ENCODE data around the gene WFDC2. TPM values are rescaled to one million over a fixed set of nuclear protein-coding genes. Genes with fewer than 3 reads are reported as not detected.

Gene WFDC2
- total and polyA plus RNA-seq, 4 donors = 0.56 to 2.3 (median 1.2) TPM

DNA sequence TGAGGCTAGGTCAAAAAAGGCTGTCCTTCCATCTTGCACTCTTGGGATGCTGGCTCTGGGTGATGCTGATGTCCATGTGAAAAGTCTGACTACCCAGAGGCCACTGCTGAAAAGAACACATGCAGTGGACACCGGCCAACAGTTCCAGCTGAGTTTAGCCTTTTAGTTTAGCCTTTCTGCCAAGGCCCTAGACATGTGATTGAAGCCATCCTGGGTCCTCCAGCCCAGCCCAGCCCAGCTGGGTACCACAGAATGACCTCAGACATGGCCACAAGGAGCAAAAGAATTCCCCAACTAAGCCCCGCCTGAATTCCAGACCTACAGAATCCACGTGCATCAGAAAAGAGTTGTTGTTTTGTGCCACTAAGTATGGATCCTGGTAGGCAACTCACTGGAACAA is 36.2 kb upstream of the WFDC2 start:
- intact Hi-C loops (cut with DNase I) = loop anchor here in 1 of 2 donors (10.0 kb wide), 1 partner anchor 549 kb away; the partner anchor contains the start of gene YWHAB
- Histone ChIP-seq H3K4me3 (ENCODE audit: low read length in 2 of 2) (no peak overlapping the region), H3K27ac (ENCODE audit: low read depth in 1 of 2, low read length in 2 of 2) (peak overlapping the region in 1 of 2 donors; percentile 85), H3K27me3 (ENCODE audit: control insufficient read depth in 1 of 2, insufficient read depth in 2 of 2, low read length in 1 of 2) (no peaks in the 10 kb centered on the region), H3K36me3 (ENCODE audit: control insufficient read depth in 1 of 2, insufficient read depth in 2 of 2, low read length in 1 of 2) (no peaks in the 10 kb centered on the region), H3K4me1 (ENCODE audit: control insufficient read depth in 1 of 2, insufficient read depth in 2 of 2, low read length in 2 of 2) (no peaks in the 10 kb centered on the region), H3K9me3 (ENCODE audit: control insufficient read depth, low read length) (no peaks in the 10 kb centered on the region)
- WGBS, 2 donors = 16 to 20% methylated on average over 3 of the region's 3 CpGs
- ATAC-seq (ENCODE audit: low FRiP score) (peak; percentile 77), DNase-seq (peak in 1 of 2 donors; percentile 80)

DNA sequence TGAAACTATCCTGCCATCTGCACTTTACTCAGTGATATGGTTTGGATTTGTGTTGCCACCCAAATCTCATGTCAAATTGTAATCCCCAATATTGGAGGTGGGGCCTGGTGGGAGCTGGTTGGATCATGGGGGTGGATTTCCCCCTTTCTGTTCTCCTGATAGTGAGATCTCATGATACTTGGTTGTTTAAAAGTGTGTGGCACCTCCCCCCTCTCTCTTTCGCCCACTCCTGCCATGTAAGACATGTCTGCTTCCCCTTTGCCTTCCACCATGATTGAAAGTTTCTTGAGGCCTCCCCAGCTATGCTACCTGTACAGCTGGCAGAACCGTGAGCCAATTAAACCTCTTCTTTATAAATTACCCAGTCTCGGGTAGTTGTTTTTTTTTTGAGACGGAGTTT is 35.6 kb upstream of the WFDC2 start:
- intact Hi-C loops (cut with DNase I) = loop anchor here in 1 of 2 donors (10.0 kb wide), 1 partner anchor 549 kb away; the partner anchor contains the start of gene YWHAB
- Histone ChIP-seq H3K27ac (ENCODE audit: low read depth in 1 of 2, low read length in 2 of 2) (peak overlapping the region in 1 of 2 donors; percentile 54), H3K36me3 (ENCODE audit: control insufficient read depth in 1 of 2, insufficient read depth in 2 of 2, low read length in 1 of 2) (no peaks in the 10 kb centered on the region), H3K4me1 (ENCODE audit: control insufficient read depth in 1 of 2, insufficient read depth in 2 of 2, low read length in 2 of 2) (no peaks in the 10 kb centered on the region), H3K9me3 (ENCODE audit: control insufficient read depth, low read length) (no peaks in the 10 kb centered on the region), H3K27me3 (ENCODE audit: control insufficient read depth in 1 of 2, insufficient read depth in 2 of 2, low read length in 1 of 2) (no peaks in the 10 kb centered on the region), H3K4me3 (ENCODE audit: low read length in 2 of 2) (no peak overlapping the region)
- 94% methylated on average over 4 of the region's 4 CpGs for WGBS, 2 donors
- DNase-seq (no peak), ATAC-seq (ENCODE audit: low FRiP score) (no peak)

DNA sequence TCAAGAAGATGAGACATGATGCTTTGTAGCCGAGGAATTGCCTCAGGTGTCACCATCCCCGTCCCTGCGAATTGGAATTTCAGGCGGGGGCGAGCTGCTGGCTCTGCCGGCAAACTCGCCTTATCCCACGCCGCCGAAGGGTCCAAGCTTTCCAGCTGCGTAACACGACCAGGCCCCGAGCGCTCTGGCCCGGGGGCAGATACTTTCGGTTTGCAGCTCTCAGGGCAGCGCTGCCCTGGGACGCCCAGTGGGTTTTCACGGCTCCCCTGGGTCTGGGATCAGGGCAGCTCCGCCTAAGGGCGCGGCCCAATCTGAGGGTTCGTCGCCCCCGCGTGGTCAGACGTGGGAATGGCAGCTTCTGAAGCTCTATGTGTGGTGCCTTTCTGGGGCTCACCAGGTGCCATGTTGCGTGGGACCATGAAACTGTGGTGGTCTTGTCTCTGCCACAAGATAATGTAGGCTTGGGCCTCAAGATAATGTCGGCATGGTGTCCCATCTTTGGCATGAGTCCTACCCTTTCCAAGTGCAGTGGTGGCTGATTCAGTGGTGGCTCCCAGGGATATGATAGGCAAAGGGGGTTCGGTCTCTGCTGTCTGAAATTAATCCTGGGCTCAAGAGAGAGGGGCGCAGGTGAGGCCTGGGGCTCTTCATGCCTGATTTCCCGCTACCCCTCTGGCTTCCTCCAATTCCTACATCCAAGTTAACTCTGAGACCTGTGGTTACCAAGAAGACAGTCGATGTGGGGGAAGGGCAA is 32.6 kb upstream of the WFDC2 start:
- H3K4me1 ChIP-seq (ENCODE audit: control insufficient read depth in 1 of 2, insufficient read depth in 2 of 2, low read length in 2 of 2) = no peaks in the 10 kb centered on the region
- WGBS, 2 donors = 9 to 10% methylated on average over 33 of the region's 33 CpGs
- peak overlapping the region in 1 of 2 donors; percentile 64 for H3K27ac ChIP-seq (ENCODE audit: low read depth in 1 of 2, low read length in 2 of 2)
- intact Hi-C loops (cut with DNase I) = loop anchor here (1.0 to 10.0 kb wide), 5 partner anchors 62 to 552 kb away; partner anchors contain the start of gene YWHAB (in 1 of the 2)
- no peaks in the 10 kb centered on the region for H3K9me3 ChIP-seq (ENCODE audit: control insufficient read depth, low read length)
- H3K4me3 ChIP-seq (ENCODE audit: low read length in 2 of 2) = peak overlapping the region; percentile 46 to 55
- H3K27me3 ChIP-seq (ENCODE audit: control insufficient read depth in 1 of 2, insufficient read depth in 2 of 2, low read length in 1 of 2) = no peaks in the 10 kb centered on the region
- no peaks in the 10 kb centered on the region for H3K36me3 ChIP-seq (ENCODE audit: control insufficient read depth in 1 of 2, insufficient read depth in 2 of 2, low read length in 1 of 2)
- ATAC-seq (ENCODE audit: low FRiP score) (peak; percentile 97), DNase-seq (peak; percentile 93 to 97)

DNA sequence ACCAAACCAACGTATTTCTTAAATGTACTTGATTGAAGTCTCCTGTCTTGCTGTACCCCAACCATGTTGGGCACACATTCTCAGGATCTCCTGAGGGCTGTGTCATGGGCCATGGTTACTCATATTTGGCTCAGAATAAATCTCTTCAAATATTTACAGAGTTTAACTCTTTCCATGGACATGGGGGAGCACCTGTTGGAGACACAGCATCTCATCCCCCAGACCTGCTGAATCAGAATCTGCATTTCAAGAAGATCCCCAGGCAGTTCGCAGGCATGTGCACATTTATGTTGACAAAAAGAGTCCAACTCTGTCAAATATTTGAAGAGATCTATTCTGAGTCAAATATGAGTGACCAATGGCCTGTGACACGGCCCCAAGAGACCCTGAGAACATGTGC is 29.1 kb upstream of the WFDC2 start:
- no peaks in the 10 kb centered on the region for H3K9me3 ChIP-seq (ENCODE audit: control insufficient read depth, low read length)
- intact Hi-C loops (cut with DNase I) = loop anchor here in 1 of 2 donors (2.0 to 10.0 kb wide), 2 partner anchors 122 to 334 kb away; no protein-coding TSS in a partner anchor
- no peaks in the 10 kb centered on the region for H3K4me1 ChIP-seq (ENCODE audit: control insufficient read depth in 1 of 2, insufficient read depth in 2 of 2, low read length in 2 of 2)
- H3K36me3 ChIP-seq (ENCODE audit: control insufficient read depth in 1 of 2, insufficient read depth in 2 of 2, low read length in 1 of 2) = no peaks in the 10 kb centered on the region
- 80 to 82% methylated on average over 3 of the region's 3 CpGs for WGBS, 2 donors
- no peak overlapping the region for H3K27ac ChIP-seq (ENCODE audit: low read depth in 1 of 2, low read length in 2 of 2)
- H3K27me3 ChIP-seq (ENCODE audit: control insufficient read depth in 1 of 2, insufficient read depth in 2 of 2, low read length in 1 of 2) = no peaks in the 10 kb centered on the region
- DNase-seq (no peak), ATAC-seq (ENCODE audit: low FRiP score) (no peak)
- H3K4me3 ChIP-seq (ENCODE audit: low read length in 2 of 2) = no peak overlapping the region

DNA sequence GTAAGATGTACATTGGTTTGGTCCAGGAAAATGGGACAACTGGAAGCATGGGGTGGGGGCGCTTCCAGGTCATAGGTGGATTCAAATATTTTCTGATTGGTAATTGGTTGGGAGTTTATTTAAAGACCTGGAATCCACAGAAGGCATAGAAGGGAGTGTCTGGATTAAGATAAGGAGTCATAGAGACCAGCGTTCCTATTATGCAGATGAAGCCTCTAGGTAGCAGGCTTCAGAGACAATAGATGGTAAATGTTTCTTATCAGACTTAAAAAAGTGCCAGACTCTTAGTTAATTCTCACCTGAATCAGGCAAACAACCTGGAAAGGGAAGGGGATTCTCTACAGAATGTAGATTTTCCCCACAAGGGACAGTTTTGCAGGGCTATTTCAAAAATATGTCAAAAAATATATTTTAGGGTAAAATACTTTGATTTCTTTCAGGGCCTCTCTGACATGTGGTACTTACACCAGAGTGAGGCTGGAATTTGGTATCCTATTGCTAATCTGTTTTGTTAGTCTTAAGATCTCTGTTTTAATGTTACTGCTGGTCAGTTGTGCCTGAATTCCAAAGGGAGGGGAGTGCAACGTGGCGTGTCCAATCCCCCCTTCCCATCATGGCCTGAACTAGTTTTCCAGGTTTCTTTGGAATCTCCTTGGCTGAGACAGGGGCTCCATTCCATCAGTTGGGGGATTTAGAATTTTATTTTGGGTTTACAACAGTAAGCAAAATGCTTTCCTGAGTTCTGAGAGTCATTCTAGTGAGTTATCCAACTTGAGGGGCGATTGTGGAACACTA is 28.5 kb upstream of the WFDC2 start:
- Histone ChIP-seq H3K4me1 (ENCODE audit: control insufficient read depth in 1 of 2, insufficient read depth in 2 of 2, low read length in 2 of 2) (no peaks in the 10 kb centered on the region), H3K36me3 (ENCODE audit: control insufficient read depth in 1 of 2, insufficient read depth in 2 of 2, low read length in 1 of 2) (no peaks in the 10 kb centered on the region), H3K27me3 (ENCODE audit: control insufficient read depth in 1 of 2, insufficient read depth in 2 of 2, low read length in 1 of 2) (no peaks in the 10 kb centered on the region), H3K4me3 (ENCODE audit: low read length in 2 of 2) (no peak overlapping the region), H3K27ac (ENCODE audit: low read depth in 1 of 2, low read length in 2 of 2) (no peak overlapping the region), H3K9me3 (ENCODE audit: control insufficient read depth, low read length) (no peaks in the 10 kb centered on the region)
- WGBS, 2 donors = 62 to 65% methylated on average over 5 of the region's 5 CpGs
- DNase-seq = no peak
- ATAC-seq (ENCODE audit: low FRiP score) = no peak
- intact Hi-C loops (cut with DNase I) = loop anchor here in 1 of 2 donors (2.0 to 10.0 kb wide), 2 partner anchors 122 to 334 kb away; no protein-coding TSS in a partner anchor

DNA sequence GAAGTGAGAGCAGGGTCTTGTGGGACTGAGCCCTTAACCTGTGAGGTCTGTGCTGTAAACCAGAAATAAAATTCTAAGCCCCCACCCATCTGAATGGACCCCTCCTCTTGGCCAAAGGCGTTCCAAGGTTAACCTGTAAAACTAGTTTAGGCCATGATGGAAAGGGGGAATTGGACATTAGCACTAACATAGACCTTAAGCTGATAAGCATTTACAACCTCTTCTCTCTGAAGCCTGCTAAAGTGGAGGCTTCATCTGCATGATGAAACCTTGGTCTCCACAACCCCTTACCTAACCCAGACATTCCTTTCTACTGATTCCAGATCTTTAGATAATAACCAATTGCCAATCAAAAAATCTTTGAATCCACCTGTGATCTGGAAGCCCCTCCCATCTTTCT is 27.8 kb upstream of the WFDC2 start:
- no peaks in the 10 kb centered on the region for H3K4me1 ChIP-seq (ENCODE audit: control insufficient read depth in 1 of 2, insufficient read depth in 2 of 2, low read length in 2 of 2)
- no peak overlapping the region for H3K27ac ChIP-seq (ENCODE audit: low read depth in 1 of 2, low read length in 2 of 2)
- DNase-seq = no peak
- H3K4me3 ChIP-seq (ENCODE audit: low read length in 2 of 2) = no peak overlapping the region
- no peaks in the 10 kb centered on the region for H3K36me3 ChIP-seq (ENCODE audit: control insufficient read depth in 1 of 2, insufficient read depth in 2 of 2, low read length in 1 of 2)
- no peaks in the 10 kb centered on the region for H3K27me3 ChIP-seq (ENCODE audit: control insufficient read depth in 1 of 2, insufficient read depth in 2 of 2, low read length in 1 of 2)
- no peaks in the 10 kb centered on the region for H3K9me3 ChIP-seq (ENCODE audit: control insufficient read depth, low read length)
- ATAC-seq (ENCODE audit: low FRiP score) = no peak
- intact Hi-C loops (cut with DNase I) = loop anchor here in 1 of 2 donors (2.0 to 10.0 kb wide), 2 partner anchors 123 to 333 kb away; no protein-coding TSS in a partner anchor
- WGBS, 2 donors = 91 to 100% methylated on average over 1 of the region's 1 CpG

DNA sequence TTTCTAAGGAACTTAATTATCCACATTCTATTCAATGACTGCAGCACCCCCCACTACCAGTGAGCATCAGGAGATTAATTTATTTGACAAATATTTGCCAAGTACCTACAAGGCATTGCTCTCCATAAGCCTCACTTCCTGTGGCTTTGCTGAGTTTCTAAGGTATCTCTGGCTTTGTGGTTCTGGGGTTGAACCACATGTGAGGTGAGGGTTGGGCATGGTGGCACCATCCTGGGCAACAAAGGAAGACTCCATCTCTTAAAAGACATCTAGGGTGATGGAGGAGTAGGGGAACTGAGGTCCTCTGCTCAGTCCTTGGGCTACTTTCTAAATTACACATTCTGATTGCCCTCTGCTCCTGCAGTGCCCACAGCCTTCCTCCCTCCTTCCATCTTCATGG is 25.5 kb upstream of the WFDC2 start:
- ATAC-seq (ENCODE audit: low FRiP score) = no peak
- intact Hi-C loops (cut with DNase I) = loop anchor here in 1 of 2 donors (10.0 kb wide), 1 partner anchor 331 kb away; no protein-coding TSS in a partner anchor
- no peaks in the 10 kb centered on the region for H3K4me1 ChIP-seq (ENCODE audit: control insufficient read depth in 1 of 2, insufficient read depth in 2 of 2, low read length in 2 of 2)
- H3K27me3 ChIP-seq (ENCODE audit: control insufficient read depth in 1 of 2, insufficient read depth in 2 of 2, low read length in 1 of 2) = no peaks in the 10 kb centered on the region
- no peak overlapping the region for H3K4me3 ChIP-seq (ENCODE audit: low read length in 2 of 2)
- no peak for DNase-seq
- H3K36me3 ChIP-seq (ENCODE audit: control insufficient read depth in 1 of 2, insufficient read depth in 2 of 2, low read length in 1 of 2) = no peaks in the 10 kb centered on the region
- no peaks in the 10 kb centered on the region for H3K9me3 ChIP-seq (ENCODE audit: control insufficient read depth, low read length)
- H3K27ac ChIP-seq (ENCODE audit: low read depth in 1 of 2, low read length in 2 of 2) = no peak overlapping the region

DNA sequence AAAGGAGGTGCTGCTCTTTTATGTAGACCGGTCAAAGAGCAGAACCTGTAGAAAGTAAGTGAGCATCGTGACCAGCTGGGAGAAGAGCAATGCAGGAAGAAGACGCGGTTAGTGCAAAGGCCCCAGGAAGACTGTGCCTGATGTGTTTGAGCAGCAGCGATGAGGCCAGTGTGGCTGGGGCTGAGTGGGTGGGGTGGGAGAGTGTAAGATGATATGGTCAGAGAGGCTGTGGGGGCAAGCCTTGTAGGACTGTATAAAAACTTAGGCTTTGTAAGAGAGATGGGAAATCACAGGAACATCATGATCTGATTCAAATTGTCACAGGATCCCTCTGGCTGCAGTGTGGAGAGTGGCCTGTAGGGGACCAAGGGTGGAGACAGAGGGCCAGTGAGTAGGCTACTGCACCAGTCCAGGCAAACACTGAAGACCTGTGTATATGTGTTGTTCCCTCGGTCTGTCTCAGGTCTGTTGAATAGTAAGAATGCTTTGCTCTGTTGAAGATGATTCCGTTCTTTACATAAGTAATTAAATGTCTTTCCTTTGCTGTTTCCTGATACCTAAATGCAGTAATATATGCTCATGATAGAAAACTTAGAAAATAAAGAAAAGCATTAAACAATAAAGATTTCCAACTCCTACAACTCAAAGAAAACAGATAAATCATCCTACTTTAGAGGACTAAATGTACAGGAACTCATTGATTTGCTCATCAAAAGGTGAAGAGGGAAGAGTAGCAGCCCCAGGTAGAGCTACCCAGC is 23.6 kb upstream of the WFDC2 start:
- H3K27ac ChIP-seq (ENCODE audit: low read depth in 1 of 2, low read length in 2 of 2) = no peak overlapping the region
- H3K9me3 ChIP-seq (ENCODE audit: control insufficient read depth, low read length) = no peaks in the 10 kb centered on the region
- no peaks in the 10 kb centered on the region for H3K36me3 ChIP-seq (ENCODE audit: control insufficient read depth in 1 of 2, insufficient read depth in 2 of 2, low read length in 1 of 2)
- ATAC-seq (ENCODE audit: low FRiP score) (no peak), DNase-seq (no peak)
- H3K4me3 ChIP-seq (ENCODE audit: low read length in 2 of 2) = no peak overlapping the region
- no peaks in the 10 kb centered on the region for H3K27me3 ChIP-seq (ENCODE audit: control insufficient read depth in 1 of 2, insufficient read depth in 2 of 2, low read length in 1 of 2)
- intact Hi-C loops (cut with DNase I) = loop anchor here in 1 of 2 donors (10.0 kb wide), 1 partner anchor 329 kb away; no protein-coding TSS in a partner anchor
- no peaks in the 10 kb centered on the region for H3K4me1 ChIP-seq (ENCODE audit: control insufficient read depth in 1 of 2, insufficient read depth in 2 of 2, low read length in 2 of 2)
- 70 to 75% methylated on average over 7 of the region's 7 CpGs for WGBS, 2 donors

Data from aorta (tissue), 5 donors.